ENCODE measurements around the gene PLEKHH2. TPM values are rescaled to one million over a fixed set of nuclear protein-coding genes. Genes with fewer than 3 reads are reported as not detected.

The PLEKHH2 gene
- total RNA-seq, 2 donors from 2014 or later: 5.0 to 5.3 TPM

GRCh38 chr2:43790147-43790546, 153.1 kb downstream of the PLEKHH2 start:
- no peaks in the 10 kb centered on the region for H3K9me3 Mint-ChIP-seq
- H3K4me1 Mint-ChIP-seq: no peaks in the 10 kb centered on the region
- Histone ChIP-seq H3K27me3 (ENCODE audit: control insufficient read depth, insufficient read depth, low read length, poor library complexity, severe bottlenecking) (no peaks in the 10 kb centered on the region), H3K27ac (ENCODE audit: low read depth, low read length) (no peak overlapping the region), H3K4me3 (ENCODE audit: low read length) (no peak overlapping the region), H3K4me1 (ENCODE audit: control insufficient read depth, insufficient read depth, low read length) (no peaks in the 10 kb centered on the region), H3K9me3 (ENCODE audit: control insufficient read depth, low read length) (no peaks in the 10 kb centered on the region), H3K9ac (ENCODE audit: extremely low read depth, low read length, poor library complexity, severe bottlenecking) (no peak overlapping the region), H3K36me3 (ENCODE audit: control insufficient read depth, insufficient read depth, low read length) (peaks cover 16% of the 10 kb centered on the region)
- H3K27me3 Mint-ChIP-seq (ENCODE audit: insufficient read depth): no peaks in the 10 kb centered on the region
- 93% methylated on average over 3 to 5 of the region's 5 CpGs for WGBS, 2 experiments (ENCODE audit: insufficient coverage in 1 of 2, insufficient read length in 1 of 2)
- TF ChIP-seq CTCF (conservative IDR thresholded peaks at IDR 0.05): no peak
- DNase-seq: no peak
- peaks cover 10% of the 10 kb centered on the region for H3K36me3 Mint-ChIP-seq (ENCODE audit: low read depth)
- no peak overlapping the region for H3K4me3 Mint-ChIP-seq
- no peak overlapping the region for H3K27ac Mint-ChIP-seq

GRCh38 chr2:43791035-43791765, 154.1 kb downstream of the PLEKHH2 start:
- Mint-ChIP-seq H3K4me3 (no peak overlapping the region), H3K27ac (no peak overlapping the region), H3K4me1 (no peaks in the 10 kb centered on the region), H3K9me3 (no peaks in the 10 kb centered on the region), H3K27me3 (ENCODE audit: insufficient read depth) (no peaks in the 10 kb centered on the region), H3K36me3 (ENCODE audit: low read depth) (peaks cover 6% of the 10 kb centered on the region)
- H3K27ac ChIP-seq (ENCODE audit: low read depth, low read length): no peak overlapping the region
- H3K9ac ChIP-seq (ENCODE audit: extremely low read depth, low read length, poor library complexity, severe bottlenecking): no peak overlapping the region
- peaks cover 19% of the 10 kb centered on the region for H3K36me3 ChIP-seq (ENCODE audit: control insufficient read depth, insufficient read depth, low read length)
- H3K27me3 ChIP-seq (ENCODE audit: control insufficient read depth, insufficient read depth, low read length, poor library complexity, severe bottlenecking): no peaks in the 10 kb centered on the region
- DNase-seq: no peak
- H3K4me3 ChIP-seq (ENCODE audit: low read length): no peak overlapping the region
- H3K4me1 ChIP-seq (ENCODE audit: control insufficient read depth, insufficient read depth, low read length): no peaks in the 10 kb centered on the region
- no peaks in the 10 kb centered on the region for H3K9me3 ChIP-seq (ENCODE audit: control insufficient read depth, low read length)
- no peak for TF ChIP-seq CTCF (conservative IDR thresholded peaks at IDR 0.05)
- 98 to 100% methylated on average over 1 to 2 of the region's 2 CpGs for WGBS, 2 experiments (ENCODE audit: insufficient coverage in 1 of 2, insufficient read length in 1 of 2)

GRCh38 chr2:43792653-43793052, 155.6 kb downstream of the PLEKHH2 start:
- Mint-ChIP-seq H3K36me3 (ENCODE audit: low read depth) (peaks cover 6% of the 10 kb centered on the region), H3K4me3 (no peak overlapping the region), H3K27ac (no peak overlapping the region), H3K27me3 (ENCODE audit: insufficient read depth) (no peaks in the 10 kb centered on the region), H3K4me1 (no peaks in the 10 kb centered on the region), H3K9me3 (no peaks in the 10 kb centered on the region)
- H3K27ac ChIP-seq (ENCODE audit: low read depth, low read length): no peak overlapping the region
- no peak overlapping the region for H3K4me3 ChIP-seq (ENCODE audit: low read length)
- H3K36me3 ChIP-seq (ENCODE audit: control insufficient read depth, insufficient read depth, low read length): peaks cover 19% of the 10 kb centered on the region
- DNase-seq: no peak
- WGBS, 2 experiments (ENCODE audit: insufficient coverage in 1 of 2, insufficient read length in 1 of 2): 86 to 90% methylated on average over 3 of the region's 3 CpGs
- no peaks in the 10 kb centered on the region for H3K9me3 ChIP-seq (ENCODE audit: control insufficient read depth, low read length)
- no peaks in the 10 kb centered on the region for H3K4me1 ChIP-seq (ENCODE audit: control insufficient read depth, insufficient read depth, low read length)
- no peak for TF ChIP-seq CTCF (conservative IDR thresholded peaks at IDR 0.05)
- no peaks in the 10 kb centered on the region for H3K27me3 ChIP-seq (ENCODE audit: control insufficient read depth, insufficient read depth, low read length, poor library complexity, severe bottlenecking)
- no peak overlapping the region for H3K9ac ChIP-seq (ENCODE audit: extremely low read depth, low read length, poor library complexity, severe bottlenecking)

All from endodermal cell (in vitro differentiated cells).